Measurements from ENCODE around the gene CD7. TPM values are rescaled to one million over a fixed set of nuclear protein-coding genes. Genes with fewer than 3 reads are reported as not detected.

Gene CD7
- total RNA-seq, 1 experiment from 2014 or later: 0.74 TPM

DNA sequence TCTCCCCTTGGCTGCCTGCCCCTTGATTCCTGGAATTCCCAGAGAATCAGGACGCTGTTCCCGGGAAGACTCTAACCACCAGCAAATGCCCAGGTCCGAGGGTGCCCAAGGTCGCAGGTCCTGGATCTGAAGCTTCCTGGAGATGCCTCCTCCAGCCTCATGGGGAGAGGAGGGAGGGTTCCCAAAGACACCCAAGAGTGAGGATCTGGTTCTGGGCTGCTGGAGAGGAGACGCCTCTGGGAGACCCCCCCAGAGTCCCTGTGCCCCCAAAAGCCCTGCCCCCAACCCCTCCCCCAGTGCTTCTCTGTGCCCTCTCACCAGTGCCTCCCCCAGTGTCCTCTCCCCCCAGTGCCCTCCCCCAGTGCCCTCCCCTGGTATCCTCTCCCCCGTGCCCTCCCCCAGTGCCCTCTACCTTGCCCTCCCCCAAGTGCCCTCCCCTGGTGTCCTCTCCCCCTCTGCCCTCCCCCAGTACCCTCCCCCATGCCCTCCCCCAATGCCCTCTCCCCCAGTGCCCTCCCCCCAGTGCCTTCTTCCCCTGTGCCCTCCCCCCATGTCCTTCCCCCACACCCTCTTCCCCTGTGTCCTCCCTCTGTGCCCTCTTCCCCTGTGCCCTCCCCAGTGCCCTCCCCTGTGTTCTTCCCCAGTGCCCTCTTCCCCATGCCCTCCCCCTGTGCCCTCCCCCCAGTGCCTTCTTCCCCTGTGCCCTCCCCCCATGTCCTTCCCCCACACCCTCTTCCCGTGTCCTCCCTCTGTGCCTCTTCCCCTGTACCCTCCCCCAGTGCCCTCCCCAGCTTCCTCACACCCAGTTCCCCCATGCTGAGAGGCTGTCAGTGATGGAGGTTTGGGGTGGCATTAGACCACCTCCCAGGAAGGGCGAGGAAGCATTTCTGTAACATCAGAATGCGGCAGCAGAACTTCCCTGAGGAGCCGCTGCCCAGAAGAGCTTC, 22.5 kb upstream of the CD7 start (continued):
- TF ChIP-seq, protein P1, sequence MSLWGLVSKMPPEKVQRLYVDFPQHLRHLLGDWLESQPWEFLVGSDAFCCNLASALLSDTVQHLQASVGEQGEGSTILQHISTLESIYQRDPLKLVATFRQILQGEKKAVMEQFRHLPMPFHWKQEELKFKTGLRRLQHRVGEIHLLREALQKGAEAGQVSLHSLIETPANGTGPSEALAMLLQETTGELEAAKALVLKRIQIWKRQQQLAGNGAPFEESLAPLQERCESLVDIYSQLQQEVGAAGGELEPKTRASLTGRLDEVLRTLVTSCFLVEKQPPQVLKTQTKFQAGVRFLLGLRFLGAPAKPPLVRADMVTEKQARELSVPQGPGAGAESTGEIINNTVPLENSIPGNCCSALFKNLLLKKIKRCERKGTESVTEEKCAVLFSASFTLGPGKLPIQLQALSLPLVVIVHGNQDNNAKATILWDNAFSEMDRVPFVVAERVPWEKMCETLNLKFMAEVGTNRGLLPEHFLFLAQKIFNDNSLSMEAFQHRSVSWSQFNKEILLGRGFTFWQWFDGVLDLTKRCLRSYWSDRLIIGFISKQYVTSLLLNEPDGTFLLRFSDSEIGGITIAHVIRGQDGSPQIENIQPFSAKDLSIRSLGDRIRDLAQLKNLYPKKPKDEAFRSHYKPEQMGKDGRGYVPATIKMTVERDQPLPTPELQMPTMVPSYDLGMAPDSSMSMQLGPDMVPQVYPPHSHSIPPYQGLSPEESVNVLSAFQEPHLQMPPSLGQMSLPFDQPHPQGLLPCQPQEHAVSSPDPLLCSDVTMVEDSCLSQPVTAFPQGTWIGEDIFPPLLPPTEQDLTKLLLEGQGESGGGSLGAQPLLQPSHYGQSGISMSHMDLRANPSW (CRISPR knock-in tag; conservative IDR thresholded peaks at IDR 0.05; ENCODE audit: low read depth): no peak

DNA sequence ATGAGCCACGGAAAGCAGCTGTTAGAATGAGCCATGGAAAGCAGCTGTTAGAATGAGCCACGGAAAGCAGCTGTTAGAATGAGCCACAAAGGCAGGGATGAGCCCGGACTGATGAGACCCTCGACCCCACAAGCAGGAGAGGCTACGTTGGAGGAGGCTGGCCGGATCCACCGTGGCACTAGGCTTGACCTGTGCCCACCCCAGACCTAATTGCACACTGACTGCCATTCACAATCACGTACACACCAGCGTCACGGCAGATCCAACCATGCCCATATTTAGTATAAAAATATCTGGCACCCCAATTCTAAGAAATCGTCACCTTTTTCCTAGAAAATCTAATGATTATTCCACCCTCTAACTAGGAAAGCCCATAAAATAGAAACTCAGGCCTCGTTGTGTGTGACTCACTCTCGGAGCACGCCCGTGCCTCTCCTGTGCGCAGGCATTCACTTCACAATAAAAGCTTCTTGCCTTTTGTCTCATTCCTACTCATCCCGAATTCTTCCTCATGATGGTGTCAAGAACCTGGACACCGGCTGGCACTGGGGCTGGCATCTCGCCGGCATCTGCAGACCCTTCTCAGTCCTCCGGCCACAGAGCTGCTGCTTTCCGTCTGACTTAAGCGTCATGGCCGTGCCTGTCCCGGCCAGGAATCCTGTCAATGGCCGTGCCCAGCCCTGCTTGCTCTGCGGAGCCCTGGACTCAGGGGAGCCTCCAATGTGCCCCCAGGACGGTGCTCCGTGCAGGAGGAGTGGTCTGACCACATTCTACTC, 21.6 kb upstream of the CD7 start:
- H3K4me1 Mint-ChIP-seq: peaks cover 19% of the 10 kb centered on the region
- POLR2A ChIA-PET: no interaction called here
- CTCF ChIA-PET: interaction anchor here (0.8 to 1.1 kb wide), 2 partner anchors 38 to 371 kb away, joined by 3 read pairs; no protein-coding TSS in a partner anchor
- peaks cover 7% of the 10 kb centered on the region for H3K9me3 Mint-ChIP-seq
- peak; percentile 38; the same call in 1 of the 2 replicates for TF ChIP-seq GABPB1 (CRISPR knock-in tag; IDR thresholded peaks at IDR 0.05)
- TF ChIP-seq, protein P2, sequence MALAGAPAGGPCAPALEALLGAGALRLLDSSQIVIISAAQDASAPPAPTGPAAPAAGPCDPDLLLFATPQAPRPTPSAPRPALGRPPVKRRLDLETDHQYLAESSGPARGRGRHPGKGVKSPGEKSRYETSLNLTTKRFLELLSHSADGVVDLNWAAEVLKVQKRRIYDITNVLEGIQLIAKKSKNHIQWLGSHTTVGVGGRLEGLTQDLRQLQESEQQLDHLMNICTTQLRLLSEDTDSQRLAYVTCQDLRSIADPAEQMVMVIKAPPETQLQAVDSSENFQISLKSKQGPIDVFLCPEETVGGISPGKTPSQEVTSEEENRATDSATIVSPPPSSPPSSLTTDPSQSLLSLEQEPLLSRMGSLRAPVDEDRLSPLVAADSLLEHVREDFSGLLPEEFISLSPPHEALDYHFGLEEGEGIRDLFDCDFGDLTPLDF (CRISPR knock-in tag; IDR thresholded peaks at IDR 0.05): no peak
- peaks cover 7% of the 10 kb centered on the region for H3K36me3 Mint-ChIP-seq
- ATAC-seq (no peak), DNase-seq (ENCODE audit: low spot score) (peak; percentile 11)
- H3K4me3 Mint-ChIP-seq: 0 out of 2 replicates have a peak overlapping the region, but pooled peaks have one; percentile 16
- no peak overlapping the region for H3K27ac Mint-ChIP-seq
- peaks cover 73% of the 10 kb centered on the region for H3K27me3 Mint-ChIP-seq (ENCODE audit: low read depth)

DNA sequence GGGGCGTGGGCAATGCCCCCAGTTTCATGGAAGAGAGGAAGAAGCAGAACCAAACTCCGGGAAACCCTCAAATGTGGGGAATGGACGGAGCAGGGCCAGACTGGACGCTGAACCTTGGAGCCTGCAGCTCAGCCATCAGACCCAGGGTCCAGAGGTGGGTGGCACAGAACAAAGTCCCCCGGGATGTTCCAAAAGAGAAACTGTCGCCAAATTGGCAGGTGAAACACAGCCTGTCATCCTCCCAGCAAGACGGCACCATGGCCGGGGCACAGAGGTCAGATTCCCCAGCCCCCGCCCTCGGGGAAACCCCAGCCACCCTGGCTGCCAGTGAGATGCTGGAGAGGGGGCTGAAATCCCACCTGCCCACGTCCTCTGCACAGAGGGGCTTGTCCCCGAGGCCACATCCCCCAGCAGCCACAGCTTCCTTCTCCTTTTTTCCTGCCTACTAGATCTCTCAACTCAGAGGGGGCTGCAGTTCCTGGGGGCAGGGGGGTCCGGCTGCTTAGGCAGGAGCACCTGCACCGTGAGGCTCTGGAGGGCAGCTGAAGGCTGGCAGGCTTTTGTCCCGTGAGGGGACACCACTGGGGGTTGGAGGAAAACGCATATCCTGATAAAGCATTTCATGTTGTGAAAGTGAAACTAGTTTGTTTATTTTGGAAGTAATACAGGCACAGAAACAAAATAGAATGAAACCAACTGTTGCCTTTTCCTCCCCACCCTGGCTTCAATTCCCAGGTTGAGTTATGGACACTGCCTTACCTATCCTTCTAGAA, 17.4 kb upstream of the CD7 start:
- H3K4me1 Mint-ChIP-seq: peaks cover 24% of the 10 kb centered on the region
- no peaks in the 10 kb centered on the region for H3K9me3 Mint-ChIP-seq
- ChIA-PET CTCF (interaction anchor here (1.8 kb wide), 1 partner anchor 22 kb away, joined by 5 read pairs; no protein-coding TSS in a partner anchor), POLR2A (interaction anchor here (0.6 kb wide), 1 partner anchor 74 kb away, joined by 12 read pairs; no protein-coding TSS in a partner anchor)
- ATAC-seq (no peak), DNase-seq (ENCODE audit: low spot score) (no peak)
- peak overlapping the region; percentile 55 for H3K4me3 Mint-ChIP-seq
- H3K27ac Mint-ChIP-seq: no peak overlapping the region
- peaks cover 90% of the 10 kb centered on the region for H3K27me3 Mint-ChIP-seq (ENCODE audit: low read depth)
- H3K36me3 Mint-ChIP-seq: no peaks in the 10 kb centered on the region
- TF ChIP-seq TP53 (CRISPR knock-in tag; IDR thresholded peaks at IDR 0.05) (no peak), ZNF219 (CRISPR knock-in tag; IDR thresholded peaks at IDR 0.05; ENCODE audit: borderline replicate concordance) (no peak), ZNF423 (CRISPR knock-in tag; IDR thresholded peaks at IDR 0.05) (no peak), NFATC4 (CRISPR knock-in tag; IDR thresholded peaks at IDR 0.05) (no peak), ZNF263 (CRISPR knock-in tag; IDR thresholded peaks at IDR 0.05; ENCODE audit: low read depth) (no peak), ESRRA (CRISPR knock-in tag; IDR thresholded peaks at IDR 0.05; ENCODE audit: borderline replicate concordance) (no peak), ZNF396 (CRISPR knock-in tag; IDR thresholded peaks at IDR 0.05; ENCODE audit: borderline replicate concordance) (no peak), MYBL2 (CRISPR knock-in tag; IDR thresholded peaks at IDR 0.05) (no peak), ZNF138 (CRISPR knock-in tag; conservative IDR thresholded peaks at IDR 0.05) (no peak)
- TF ChIP-seq, protein P3, sequence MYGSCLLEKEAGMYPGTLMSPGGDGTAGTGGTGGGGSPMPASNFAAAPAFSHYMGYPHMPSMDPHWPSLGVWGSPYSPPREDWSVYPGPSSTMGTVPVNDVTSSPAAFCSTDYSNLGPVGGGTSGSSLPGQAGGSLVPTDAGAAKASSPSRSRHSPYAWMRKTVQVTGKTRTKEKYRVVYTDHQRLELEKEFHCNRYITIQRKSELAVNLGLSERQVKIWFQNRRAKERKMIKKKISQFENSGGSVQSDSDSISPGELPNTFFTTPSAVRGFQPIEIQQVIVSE (CRISPR knock-in tag; IDR thresholded peaks at IDR 0.05; ENCODE audit: borderline replicate concordance): no peak
- TF ChIP-seq, protein P4, sequence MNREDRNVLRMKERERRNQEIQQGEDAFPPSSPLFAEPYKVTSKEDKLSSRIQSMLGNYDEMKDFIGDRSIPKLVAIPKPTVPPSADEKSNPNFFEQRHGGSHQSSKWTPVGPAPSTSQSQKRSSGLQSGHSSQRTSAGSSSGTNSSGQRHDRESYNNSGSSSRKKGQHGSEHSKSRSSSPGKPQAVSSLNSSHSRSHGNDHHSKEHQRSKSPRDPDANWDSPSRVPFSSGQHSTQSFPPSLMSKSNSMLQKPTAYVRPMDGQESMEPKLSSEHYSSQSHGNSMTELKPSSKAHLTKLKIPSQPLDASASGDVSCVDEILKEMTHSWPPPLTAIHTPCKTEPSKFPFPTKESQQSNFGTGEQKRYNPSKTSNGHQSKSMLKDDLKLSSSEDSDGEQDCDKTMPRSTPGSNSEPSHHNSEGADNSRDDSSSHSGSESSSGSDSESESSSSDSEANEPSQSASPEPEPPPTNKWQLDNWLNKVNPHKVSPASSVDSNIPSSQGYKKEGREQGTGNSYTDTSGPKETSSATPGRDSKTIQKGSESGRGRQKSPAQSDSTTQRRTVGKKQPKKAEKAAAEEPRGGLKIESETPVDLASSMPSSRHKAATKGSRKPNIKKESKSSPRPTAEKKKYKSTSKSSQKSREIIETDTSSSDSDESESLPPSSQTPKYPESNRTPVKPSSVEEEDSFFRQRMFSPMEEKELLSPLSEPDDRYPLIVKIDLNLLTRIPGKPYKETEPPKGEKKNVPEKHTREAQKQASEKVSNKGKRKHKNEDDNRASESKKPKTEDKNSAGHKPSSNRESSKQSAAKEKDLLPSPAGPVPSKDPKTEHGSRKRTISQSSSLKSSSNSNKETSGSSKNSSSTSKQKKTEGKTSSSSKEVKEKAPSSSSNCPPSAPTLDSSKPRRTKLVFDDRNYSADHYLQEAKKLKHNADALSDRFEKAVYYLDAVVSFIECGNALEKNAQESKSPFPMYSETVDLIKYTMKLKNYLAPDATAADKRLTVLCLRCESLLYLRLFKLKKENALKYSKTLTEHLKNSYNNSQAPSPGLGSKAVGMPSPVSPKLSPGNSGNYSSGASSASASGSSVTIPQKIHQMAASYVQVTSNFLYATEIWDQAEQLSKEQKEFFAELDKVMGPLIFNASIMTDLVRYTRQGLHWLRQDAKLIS (CRISPR knock-in tag; IDR thresholded peaks at IDR 0.05; ENCODE audit: borderline replicate concordance): no peak
- TF ChIP-seq, protein P5, sequence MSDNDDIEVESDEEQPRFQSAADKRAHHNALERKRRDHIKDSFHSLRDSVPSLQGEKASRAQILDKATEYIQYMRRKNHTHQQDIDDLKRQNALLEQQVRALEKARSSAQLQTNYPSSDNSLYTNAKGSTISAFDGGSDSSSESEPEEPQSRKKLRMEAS (CRISPR knock-in tag; IDR thresholded peaks at IDR 0.05): no peak
- TF ChIP-seq, protein P6, sequence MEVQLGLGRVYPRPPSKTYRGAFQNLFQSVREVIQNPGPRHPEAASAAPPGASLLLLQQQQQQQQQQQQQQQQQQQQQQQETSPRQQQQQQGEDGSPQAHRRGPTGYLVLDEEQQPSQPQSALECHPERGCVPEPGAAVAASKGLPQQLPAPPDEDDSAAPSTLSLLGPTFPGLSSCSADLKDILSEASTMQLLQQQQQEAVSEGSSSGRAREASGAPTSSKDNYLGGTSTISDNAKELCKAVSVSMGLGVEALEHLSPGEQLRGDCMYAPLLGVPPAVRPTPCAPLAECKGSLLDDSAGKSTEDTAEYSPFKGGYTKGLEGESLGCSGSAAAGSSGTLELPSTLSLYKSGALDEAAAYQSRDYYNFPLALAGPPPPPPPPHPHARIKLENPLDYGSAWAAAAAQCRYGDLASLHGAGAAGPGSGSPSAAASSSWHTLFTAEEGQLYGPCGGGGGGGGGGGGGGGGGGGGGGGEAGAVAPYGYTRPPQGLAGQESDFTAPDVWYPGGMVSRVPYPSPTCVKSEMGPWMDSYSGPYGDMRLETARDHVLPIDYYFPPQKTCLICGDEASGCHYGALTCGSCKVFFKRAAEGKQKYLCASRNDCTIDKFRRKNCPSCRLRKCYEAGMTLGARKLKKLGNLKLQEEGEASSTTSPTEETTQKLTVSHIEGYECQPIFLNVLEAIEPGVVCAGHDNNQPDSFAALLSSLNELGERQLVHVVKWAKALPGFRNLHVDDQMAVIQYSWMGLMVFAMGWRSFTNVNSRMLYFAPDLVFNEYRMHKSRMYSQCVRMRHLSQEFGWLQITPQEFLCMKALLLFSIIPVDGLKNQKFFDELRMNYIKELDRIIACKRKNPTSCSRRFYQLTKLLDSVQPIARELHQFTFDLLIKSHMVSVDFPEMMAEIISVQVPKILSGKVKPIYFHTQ (CRISPR knock-in tag; IDR thresholded peaks at IDR 0.05): no peak

Data from WTC11 (cell line).